ENCODE data around the gene ALDOA. TPM values are rescaled to one million over a fixed set of nuclear protein-coding genes. Genes with fewer than 3 reads are reported as not detected.
"Not testable (repeated sequence)": the region's sequence is repeated elsewhere in the genome, so short reads cannot be mapped to it uniquely, and the experiment has no call there.

Gene ALDOA
- polyA plus RNA-seq (ENCODE audit: low read depth in 6 of 6) = 100 to 1,000 TPM; 627 to 911 (median 721) TPM

DNA sequence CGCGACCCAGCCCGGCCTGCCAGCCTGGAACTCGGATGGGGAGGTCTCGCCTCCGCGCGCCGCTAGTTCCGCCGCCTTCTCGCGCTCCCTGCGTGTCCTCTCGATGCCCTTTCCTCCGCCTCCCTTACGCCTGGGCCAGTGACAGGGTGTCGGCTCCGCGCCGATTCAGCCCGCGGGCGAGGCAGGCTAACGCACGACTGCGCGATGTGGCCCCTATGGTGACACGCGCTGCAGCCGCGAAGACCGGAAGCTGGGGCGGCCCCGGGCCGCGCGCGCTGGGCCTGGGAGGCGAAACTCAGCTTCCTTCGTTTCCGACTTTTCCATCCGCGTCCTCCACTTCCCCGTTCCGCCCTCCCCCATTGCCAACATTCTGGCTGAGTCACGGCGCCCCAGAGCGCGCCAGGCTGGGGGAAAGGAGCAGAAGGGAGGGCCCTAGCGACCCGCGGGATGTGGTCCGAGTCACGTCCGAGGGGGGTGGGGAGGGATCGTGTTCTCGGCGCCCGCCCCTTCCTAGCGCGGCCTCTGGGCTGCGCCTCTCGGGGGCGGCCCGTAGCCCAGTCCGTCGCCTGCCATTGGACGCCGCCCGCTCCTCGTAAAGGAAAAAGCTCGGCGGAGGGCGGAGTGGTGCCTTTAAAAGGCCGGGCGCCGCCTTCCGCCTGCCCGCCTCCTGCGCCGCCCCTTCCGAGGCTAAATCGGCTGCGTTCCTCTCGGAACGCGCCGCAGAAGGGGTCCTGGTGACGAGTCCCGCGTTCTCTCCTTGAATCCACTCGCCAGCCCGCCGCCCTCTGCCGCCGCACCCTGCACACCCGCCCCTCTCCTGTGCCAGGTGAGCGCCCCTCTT, at the start of gene ALDOA:
TSS of gene ALDOA (plus strand) at position 659 of the 841 bp plus-strand sequence. CDS start 1,138 bp downstream, outside the sequence.
- no peaks in the 10 kb centered on the region for H3K9me3 Mint-ChIP-seq
- H3K36me3 Mint-ChIP-seq = peaks cover 0 to 4% of the 10 kb centered on the region in 2 donors
- peak; percentile 83 for ATAC-seq (ENCODE audit: low read depth in 2 of 2)
- peak; percentile 95 for DNase-seq
- peak within 1 kb of the TSS; percentile 88 to 99 (median 98) for H3K27ac Mint-ChIP-seq
- H3K4me1 Mint-ChIP-seq = peaks cover 21 to 39% (median 29%) of the 10 kb centered on the region in 3 donors
- no peaks in the 10 kb centered on the region for H3K27me3 Mint-ChIP-seq
- H3K4me3 Mint-ChIP-seq = peak within 1 kb of the TSS; percentile 91 to 100 (median 99)

GRCh38 chr16:30016555-30017276, 48.8 kb upstream of the ALDOA start:
- DNase-seq (no peak), ATAC-seq (ENCODE audit: low read depth in 2 of 2) (no peak)
- Mint-ChIP-seq H3K27ac (no peak overlapping the region), H3K4me3 (no peak overlapping the region), H3K9me3 (no peaks in the 10 kb centered on the region), H3K27me3 (peaks cover 6 to 15% (median 8%) of the 10 kb centered on the region in 3 donors), H3K4me1 (peaks cover 14 to 27% (median 16%) of the 10 kb centered on the region in 3 donors), H3K36me3 (no peaks in the 10 kb centered on the region)

- ATAC-seq (ENCODE audit: low read depth in 2 of 2) (no peak), DNase-seq (no peak)
- Mint-ChIP-seq H3K36me3 (no peaks in the 10 kb centered on the region), H3K9me3 (no peaks in the 10 kb centered on the region), H3K27ac (no peak overlapping the region), H3K4me3 (no peak overlapping the region), H3K27me3 (peaks cover under 1 to 10% (median 4%) of the 10 kb centered on the region in 3 donors), H3K4me1 (peaks cover 11 to 23% (median 12%) of the 10 kb centered on the region in 3 donors)
These were observed 48.3 kb upstream of the ALDOA start for GRCh38 chr16:30017277-30017656.

GRCh38 chr16:30017937-30018336, 47.6 kb upstream of the ALDOA start:
- H3K4me1 Mint-ChIP-seq = peaks cover 11 to 18% (median 12%) of the 10 kb centered on the region in 3 donors
- not testable (repeated sequence) for H3K36me3 Mint-ChIP-seq; H3K9me3 Mint-ChIP-seq; H3K27ac Mint-ChIP-seq; H3K4me3 Mint-ChIP-seq; ATAC-seq (ENCODE audit: low read depth in 2 of 2); DNase-seq; H3K27me3 Mint-ChIP-seq

- Mint-ChIP-seq H3K36me3 (no peaks in the 10 kb centered on the region), H3K4me3 (peak overlapping the region in 2 of 8 donors; percentile 22 to 63), H3K27ac (no peak overlapping the region), H3K9me3 (no peaks in the 10 kb centered on the region), H3K4me1 (peaks cover 11 to 15% (median 12%) of the 10 kb centered on the region in 3 donors), H3K27me3 (peaks cover 0 to 17% (median 0%) of the 10 kb centered on the region in 3 donors)
- no peak for ATAC-seq (ENCODE audit: low read depth in 2 of 2)
- DNase-seq = no peak
These were observed 46.8 kb upstream of the ALDOA start for GRCh38 chr16:30018731-30019158.

DNA sequence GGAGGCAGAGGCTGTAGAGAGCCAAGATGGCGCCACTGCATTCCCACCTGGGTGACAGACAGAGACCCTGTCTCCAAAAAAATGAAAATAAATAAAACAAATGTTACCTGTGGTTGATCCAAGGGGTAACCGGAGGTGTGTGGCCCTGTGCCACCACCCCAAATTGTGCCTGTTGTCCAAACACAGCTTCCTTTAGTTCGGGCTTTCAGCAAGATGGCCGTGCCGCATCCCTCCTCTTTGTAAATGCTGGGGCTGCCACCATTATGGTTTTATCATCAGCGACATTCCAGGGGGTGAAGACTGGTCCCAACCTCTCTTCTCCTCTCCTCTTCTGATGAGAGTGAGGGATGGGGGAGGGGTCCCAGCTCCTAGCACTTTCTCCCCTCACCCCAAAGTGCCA, 42.7 kb upstream of the ALDOA start, which contains the start of gene C16orf92:
TSS of gene C16orf92 (plus strand) at position 312 of the 400 bp plus-strand sequence. CDS start 143 bp downstream, outside the sequence.
- Mint-ChIP-seq H3K36me3 (peaks cover 0 to 11% of the 10 kb centered on the region in 2 donors), H3K27me3 (peaks cover 14 to 37% (median 17%) of the 10 kb centered on the region in 3 donors), H3K27ac (peak within 1 kb of the TSS in 1 of 6 donors; percentile 33), H3K9me3 (no peaks in the 10 kb centered on the region), H3K4me1 (peaks cover 12 to 15% (median 12%) of the 10 kb centered on the region in 3 donors), H3K4me3 (peak within 1 kb of the TSS in 3 of 8 donors; percentile 20 to 29 (median 28))
- DNase-seq (no peak), ATAC-seq (ENCODE audit: low read depth in 2 of 2) (no peak)

GRCh38 chr16:30023586-30023985, 42.0 kb upstream of the ALDOA start:
- H3K27me3 Mint-ChIP-seq = peaks cover 17 to 42% (median 24%) of the 10 kb centered on the region in 3 donors
- H3K4me1 Mint-ChIP-seq = peaks cover 12 to 16% (median 15%) of the 10 kb centered on the region in 3 donors
- no peak overlapping the region for H3K4me3 Mint-ChIP-seq
- ATAC-seq (ENCODE audit: low read depth in 2 of 2) (no peak), DNase-seq (no peak)
- H3K36me3 Mint-ChIP-seq = peaks cover 0 to 15% of the 10 kb centered on the region in 2 donors
- H3K9me3 Mint-ChIP-seq = no peaks in the 10 kb centered on the region
- H3K27ac Mint-ChIP-seq = peak overlapping the region in 1 of 6 donors; percentile 33

- ATAC-seq (ENCODE audit: low read depth in 2 of 2) = no peak
- H3K4me1 Mint-ChIP-seq = peaks cover 12 to 21% (median 15%) of the 10 kb centered on the region in 3 donors
- H3K36me3 Mint-ChIP-seq = peaks cover 0 to 15% of the 10 kb centered on the region in 2 donors
- H3K9me3 Mint-ChIP-seq = no peaks in the 10 kb centered on the region
- DNase-seq = no peak
- peaks cover 22 to 50% (median 32%) of the 10 kb centered on the region in 3 donors for H3K27me3 Mint-ChIP-seq
- H3K27ac Mint-ChIP-seq = peak overlapping the region in 1 of 6 donors; percentile 68
- peak overlapping the region in 1 of 8 donors; percentile 76 for H3K4me3 Mint-ChIP-seq
These were observed 41.1 kb upstream of the ALDOA start for GRCh38 chr16:30024451-30024850.

GRCh38 chr16:30025156-30025555, 40.4 kb upstream of the ALDOA start:
- DNase-seq (no peak), ATAC-seq (ENCODE audit: low read depth in 2 of 2) (no peak)
- peaks cover 0 to 15% of the 10 kb centered on the region in 2 donors for H3K36me3 Mint-ChIP-seq
- H3K27me3 Mint-ChIP-seq = peaks cover 29 to 57% (median 39%) of the 10 kb centered on the region in 3 donors
- peaks cover 17 to 28% (median 18%) of the 10 kb centered on the region in 3 donors for H3K4me1 Mint-ChIP-seq
- no peak overlapping the region for H3K4me3 Mint-ChIP-seq
- H3K27ac Mint-ChIP-seq = no peak overlapping the region
- peaks cover 0 to 1% (median 0%) of the 10 kb centered on the region in 7 donors for H3K9me3 Mint-ChIP-seq

GRCh38 chr16:30025574-30025973, 40.0 kb upstream of the ALDOA start:
- Mint-ChIP-seq H3K27me3 (peaks cover 30 to 61% (median 43%) of the 10 kb centered on the region in 3 donors), H3K36me3 (peaks cover 0 to 15% of the 10 kb centered on the region in 2 donors), H3K4me3 (peak overlapping the region in 1 of 8 donors; percentile 23), H3K4me1 (peaks cover 15 to 31% (median 21%) of the 10 kb centered on the region in 3 donors), H3K9me3 (peaks cover 0 to 1% (median 0%) of the 10 kb centered on the region in 7 donors), H3K27ac (no peak overlapping the region)
- no peak for ATAC-seq (ENCODE audit: low read depth in 2 of 2)
- DNase-seq = no peak

DNA sequence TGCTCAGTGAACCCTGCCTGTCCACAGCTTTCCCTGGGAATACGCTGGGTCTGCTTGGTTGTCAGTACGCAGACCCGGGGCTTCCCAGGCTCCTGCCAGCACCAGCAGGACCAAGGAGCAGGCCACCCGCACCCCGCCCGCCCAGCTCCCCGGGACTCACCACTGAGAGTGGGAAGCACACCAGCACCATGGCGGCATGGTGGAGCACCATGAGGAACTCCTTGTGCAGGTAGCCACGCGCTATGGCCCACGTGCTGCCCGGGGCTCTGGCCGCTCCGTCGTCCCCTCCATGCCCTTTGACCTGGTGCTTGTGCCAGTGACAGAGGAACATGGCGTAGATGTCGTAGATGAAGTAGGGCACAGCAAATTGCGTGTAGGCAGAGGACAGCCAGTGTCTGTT, 39.1 kb upstream of the ALDOA start:
- Mint-ChIP-seq H3K9me3 (peaks cover 0 to 1% (median 0%) of the 10 kb centered on the region in 7 donors), H3K4me1 (peaks cover 8 to 28% (median 12%) of the 10 kb centered on the region in 3 donors), H3K4me3 (no peak overlapping the region), H3K27ac (no peak overlapping the region), H3K36me3 (peaks cover 0 to 15% of the 10 kb centered on the region in 2 donors), H3K27me3 (peaks cover 32 to 65% (median 50%) of the 10 kb centered on the region in 3 donors)
- no peak for DNase-seq
- no peak for ATAC-seq (ENCODE audit: low read depth in 2 of 2)

DNA sequence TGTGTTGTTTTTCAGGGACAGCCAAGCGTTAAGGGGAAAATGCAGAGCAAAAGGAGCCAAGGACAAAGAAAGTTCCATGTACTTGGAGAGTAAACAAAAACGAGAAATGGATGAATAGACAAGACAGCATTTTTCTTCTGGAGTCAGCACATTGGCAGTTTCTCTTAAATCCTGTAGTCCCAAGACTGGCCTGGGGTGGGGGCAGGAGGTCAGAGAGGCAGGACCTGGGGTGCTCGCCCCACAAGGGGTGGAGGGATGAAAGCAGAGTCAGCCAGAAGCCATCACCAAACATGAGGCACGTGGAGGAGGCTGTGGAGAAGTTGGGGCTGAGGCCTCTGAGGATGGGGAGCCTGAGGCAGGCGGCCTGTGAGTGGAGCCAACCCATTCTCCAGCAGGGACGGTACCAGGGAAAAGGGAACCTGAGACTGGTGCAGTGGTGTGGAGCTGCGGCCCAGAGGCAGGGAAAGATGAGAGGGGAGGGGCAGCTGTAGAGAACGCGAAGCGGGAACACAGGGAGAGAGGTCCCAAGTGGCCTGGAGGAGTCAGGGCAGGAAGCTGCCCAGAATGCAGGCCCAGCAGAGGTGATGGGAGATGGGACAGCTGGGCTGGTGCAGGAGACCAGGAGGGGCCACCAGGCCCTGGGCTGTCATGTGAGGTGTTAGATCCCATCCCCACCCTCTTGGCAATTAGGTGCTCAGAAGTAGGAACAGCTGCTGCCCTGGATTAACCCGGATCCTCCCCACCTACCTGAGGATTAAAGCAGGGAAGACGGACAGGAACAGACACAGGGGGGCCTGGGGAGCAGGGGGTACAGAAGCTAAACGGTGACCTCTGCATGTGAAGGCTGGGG, 37.7 kb upstream of the ALDOA start:
- ATAC-seq (ENCODE audit: low read depth in 2 of 2) (no peak), DNase-seq (no peak)
- peaks cover 0 to 1% (median 0%) of the 10 kb centered on the region in 7 donors for H3K9me3 Mint-ChIP-seq
- H3K4me1 Mint-ChIP-seq = peaks cover 9 to 32% (median 13%) of the 10 kb centered on the region in 3 donors
- H3K36me3 Mint-ChIP-seq = peaks cover 0 to 15% of the 10 kb centered on the region in 2 donors
- H3K4me3 Mint-ChIP-seq = peak overlapping the region in 2 of 8 donors; percentile 22 to 35
- H3K27ac Mint-ChIP-seq = no peak overlapping the region
- peaks cover 40 to 77% (median 61%) of the 10 kb centered on the region in 3 donors for H3K27me3 Mint-ChIP-seq
